ENCODE results near the gene OR6K2.

The OR6K2 gene

GRCh38 chr1:158681606-158682005, 18.8 kb downstream of the OR6K2 start:
- TF ChIP-seq ZNF280D (tag by site-specific recombination; IDR thresholded peaks at IDR 0.05) = no peak
- no peak for TF ChIP-seq ZNF423 (tag by site-specific recombination; IDR thresholded peaks at IDR 0.05)
- TF ChIP-seq ZNF785 (tag by site-specific recombination; IDR thresholded peaks at IDR 0.05) = no peak
- TF ChIP-seq ZNF701 (tag by site-specific recombination; IDR thresholded peaks at IDR 0.05) = no peak
- TF ChIP-seq SCRT2 (tag by site-specific recombination; IDR thresholded peaks at IDR 0.05) = no peak
- TF ChIP-seq ZNF121 (tag by site-specific recombination; IDR thresholded peaks at IDR 0.05) = no peak
- TF ChIP-seq ZNF660 (tag by site-specific recombination; IDR thresholded peaks at IDR 0.05) = no peak
- TF ChIP-seq, protein P1, sequence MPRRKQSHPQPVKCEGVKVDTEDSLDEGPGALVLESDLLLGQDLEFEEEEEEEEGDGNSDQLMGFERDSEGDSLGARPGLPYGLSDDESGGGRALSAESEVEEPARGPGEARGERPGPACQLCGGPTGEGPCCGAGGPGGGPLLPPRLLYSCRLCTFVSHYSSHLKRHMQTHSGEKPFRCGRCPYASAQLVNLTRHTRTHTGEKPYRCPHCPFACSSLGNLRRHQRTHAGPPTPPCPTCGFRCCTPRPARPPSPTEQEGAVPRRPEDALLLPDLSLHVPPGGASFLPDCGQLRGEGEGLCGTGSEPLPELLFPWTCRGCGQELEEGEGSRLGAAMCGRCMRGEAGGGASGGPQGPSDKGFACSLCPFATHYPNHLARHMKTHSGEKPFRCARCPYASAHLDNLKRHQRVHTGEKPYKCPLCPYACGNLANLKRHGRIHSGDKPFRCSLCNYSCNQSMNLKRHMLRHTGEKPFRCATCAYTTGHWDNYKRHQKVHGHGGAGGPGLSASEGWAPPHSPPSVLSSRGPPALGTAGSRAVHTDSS (tag by site-specific recombination; IDR thresholded peaks at IDR 0.05) = no peak
- TF ChIP-seq ZNF174 (tag by site-specific recombination; IDR thresholded peaks at IDR 0.05) = no peak
- TF ChIP-seq, protein P2, sequence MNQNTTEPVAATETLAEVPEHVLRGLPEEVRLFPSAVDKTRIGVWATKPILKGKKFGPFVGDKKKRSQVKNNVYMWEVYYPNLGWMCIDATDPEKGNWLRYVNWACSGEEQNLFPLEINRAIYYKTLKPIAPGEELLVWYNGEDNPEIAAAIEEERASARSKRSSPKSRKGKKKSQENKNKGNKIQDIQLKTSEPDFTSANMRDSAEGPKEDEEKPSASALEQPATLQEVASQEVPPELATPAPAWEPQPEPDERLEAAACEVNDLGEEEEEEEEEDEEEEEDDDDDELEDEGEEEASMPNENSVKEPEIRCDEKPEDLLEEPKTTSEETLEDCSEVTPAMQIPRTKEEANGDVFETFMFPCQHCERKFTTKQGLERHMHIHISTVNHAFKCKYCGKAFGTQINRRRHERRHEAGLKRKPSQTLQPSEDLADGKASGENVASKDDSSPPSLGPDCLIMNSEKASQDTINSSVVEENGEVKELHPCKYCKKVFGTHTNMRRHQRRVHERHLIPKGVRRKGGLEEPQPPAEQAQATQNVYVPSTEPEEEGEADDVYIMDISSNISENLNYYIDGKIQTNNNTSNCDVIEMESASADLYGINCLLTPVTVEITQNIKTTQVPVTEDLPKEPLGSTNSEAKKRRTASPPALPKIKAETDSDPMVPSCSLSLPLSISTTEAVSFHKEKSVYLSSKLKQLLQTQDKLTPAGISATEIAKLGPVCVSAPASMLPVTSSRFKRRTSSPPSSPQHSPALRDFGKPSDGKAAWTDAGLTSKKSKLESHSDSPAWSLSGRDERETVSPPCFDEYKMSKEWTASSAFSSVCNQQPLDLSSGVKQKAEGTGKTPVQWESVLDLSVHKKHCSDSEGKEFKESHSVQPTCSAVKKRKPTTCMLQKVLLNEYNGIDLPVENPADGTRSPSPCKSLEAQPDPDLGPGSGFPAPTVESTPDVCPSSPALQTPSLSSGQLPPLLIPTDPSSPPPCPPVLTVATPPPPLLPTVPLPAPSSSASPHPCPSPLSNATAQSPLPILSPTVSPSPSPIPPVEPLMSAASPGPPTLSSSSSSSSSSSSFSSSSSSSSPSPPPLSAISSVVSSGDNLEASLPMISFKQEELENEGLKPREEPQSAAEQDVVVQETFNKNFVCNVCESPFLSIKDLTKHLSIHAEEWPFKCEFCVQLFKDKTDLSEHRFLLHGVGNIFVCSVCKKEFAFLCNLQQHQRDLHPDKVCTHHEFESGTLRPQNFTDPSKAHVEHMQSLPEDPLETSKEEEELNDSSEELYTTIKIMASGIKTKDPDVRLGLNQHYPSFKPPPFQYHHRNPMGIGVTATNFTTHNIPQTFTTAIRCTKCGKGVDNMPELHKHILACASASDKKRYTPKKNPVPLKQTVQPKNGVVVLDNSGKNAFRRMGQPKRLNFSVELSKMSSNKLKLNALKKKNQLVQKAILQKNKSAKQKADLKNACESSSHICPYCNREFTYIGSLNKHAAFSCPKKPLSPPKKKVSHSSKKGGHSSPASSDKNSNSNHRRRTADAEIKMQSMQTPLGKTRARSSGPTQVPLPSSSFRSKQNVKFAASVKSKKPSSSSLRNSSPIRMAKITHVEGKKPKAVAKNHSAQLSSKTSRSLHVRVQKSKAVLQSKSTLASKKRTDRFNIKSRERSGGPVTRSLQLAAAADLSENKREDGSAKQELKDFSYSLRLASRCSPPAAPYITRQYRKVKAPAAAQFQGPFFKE (tag by site-specific recombination; IDR thresholded peaks at IDR 0.05; ENCODE audit: borderline replicate concordance) = no peak
- TF ChIP-seq ZNF274 (IDR thresholded peaks at IDR 0.05; ENCODE audit: low read length) = no peak
- TF ChIP-seq ZNF274 (tag by site-specific recombination; IDR thresholded peaks at IDR 0.05; ENCODE audit: borderline replicate concordance) = no peak
- TF ChIP-seq ZNF324 (tag by site-specific recombination; IDR thresholded peaks at IDR 0.05) = no peak
- no peak for TF ChIP-seq TRIM28 (IDR thresholded peaks at IDR 0.05; ENCODE audit: borderline replicate concordance, low read length)
- TF ChIP-seq ZFP41 (tag by site-specific recombination; IDR thresholded peaks at IDR 0.05; ENCODE audit: borderline replicate concordance) = no peak
- TF ChIP-seq ZNF148 (tag by site-specific recombination; IDR thresholded peaks at IDR 0.05; ENCODE audit: borderline replicate concordance) = no peak
- no peak for TF ChIP-seq ZBTB44 (tag by site-specific recombination; IDR thresholded peaks at IDR 0.05)
- TF ChIP-seq, protein P3, sequence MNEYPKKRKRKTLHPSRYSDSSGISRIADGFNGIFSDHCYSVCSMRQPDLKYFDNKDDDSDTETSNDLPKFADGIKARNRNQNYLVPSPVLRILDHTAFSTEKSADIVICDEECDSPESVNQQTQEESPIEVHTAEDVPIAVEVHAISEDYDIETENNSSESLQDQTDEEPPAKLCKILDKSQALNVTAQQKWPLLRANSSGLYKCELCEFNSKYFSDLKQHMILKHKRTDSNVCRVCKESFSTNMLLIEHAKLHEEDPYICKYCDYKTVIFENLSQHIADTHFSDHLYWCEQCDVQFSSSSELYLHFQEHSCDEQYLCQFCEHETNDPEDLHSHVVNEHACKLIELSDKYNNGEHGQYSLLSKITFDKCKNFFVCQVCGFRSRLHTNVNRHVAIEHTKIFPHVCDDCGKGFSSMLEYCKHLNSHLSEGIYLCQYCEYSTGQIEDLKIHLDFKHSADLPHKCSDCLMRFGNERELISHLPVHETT (tag by site-specific recombination; IDR thresholded peaks at IDR 0.05) = no peak
- no peak for TF ChIP-seq CTCF (tag by site-specific recombination; IDR thresholded peaks at IDR 0.05)
- POLR2A ChIA-PET = no interaction called here
- H3K4me3 ChIP-seq (ENCODE audit: low read depth, low read length) = no peak overlapping the region

More at GRCh38 chr1:158681606-158682005, 18.8 kb downstream of the OR6K2 start:
- no peaks in the 10 kb centered on the region for H3K36me3 ChIP-seq (ENCODE audit: control insufficient read depth in 2 of 2, insufficient read depth in 1 of 2, low read length in 2 of 2)
- no peaks in the 10 kb centered on the region for H3K4me1 ChIP-seq (ENCODE audit: control insufficient read depth, insufficient read depth, low read length)
- no peaks in the 10 kb centered on the region for H3K9me3 ChIP-seq (ENCODE audit: control insufficient read depth, insufficient read depth, low read depth, low read length)
- no peak overlapping the region for H3K27ac ChIP-seq (ENCODE audit: extremely low read depth, low read depth, low read length)
- CTCF ChIA-PET = no interaction called here
